Tibial nerve (tissue), 3 donors: ENCODE data around the gene CUX1.

Experiments used
- POLR2A ChIP-seq, 2 donors: fragments of 450-650 bp; IDR thresholded peaks; one replicate each; pipeline ENCODE4 v1.6.1; 2017; ENCODE audit warnings: antibody characterized with exemption in 2 of 2, mild to moderate bottlenecking in 2 of 2, moderate library complexity in 2 of 2
- TF ChIP-seq, protein P1 (sequence below), 5 experiments: fragments of 200-600 bp in 3 of 5; fragments of 450-650 bp in 2 of 5; sonication (generic) in 3 of 5; IDR thresholded peaks; one replicate each; pipeline ENCODE4 v1.5.1; 2016 to 2019; ENCODE audit warnings: antibody characterized with exemption in 5 of 5, mild to moderate bottlenecking in 3 of 5, moderate library complexity in 2 of 5

GRCh38 chr7:102185796-102186195 is 368.4 kb downstream of the CUX1 start:
- TF ChIP-seq, protein P1, sequence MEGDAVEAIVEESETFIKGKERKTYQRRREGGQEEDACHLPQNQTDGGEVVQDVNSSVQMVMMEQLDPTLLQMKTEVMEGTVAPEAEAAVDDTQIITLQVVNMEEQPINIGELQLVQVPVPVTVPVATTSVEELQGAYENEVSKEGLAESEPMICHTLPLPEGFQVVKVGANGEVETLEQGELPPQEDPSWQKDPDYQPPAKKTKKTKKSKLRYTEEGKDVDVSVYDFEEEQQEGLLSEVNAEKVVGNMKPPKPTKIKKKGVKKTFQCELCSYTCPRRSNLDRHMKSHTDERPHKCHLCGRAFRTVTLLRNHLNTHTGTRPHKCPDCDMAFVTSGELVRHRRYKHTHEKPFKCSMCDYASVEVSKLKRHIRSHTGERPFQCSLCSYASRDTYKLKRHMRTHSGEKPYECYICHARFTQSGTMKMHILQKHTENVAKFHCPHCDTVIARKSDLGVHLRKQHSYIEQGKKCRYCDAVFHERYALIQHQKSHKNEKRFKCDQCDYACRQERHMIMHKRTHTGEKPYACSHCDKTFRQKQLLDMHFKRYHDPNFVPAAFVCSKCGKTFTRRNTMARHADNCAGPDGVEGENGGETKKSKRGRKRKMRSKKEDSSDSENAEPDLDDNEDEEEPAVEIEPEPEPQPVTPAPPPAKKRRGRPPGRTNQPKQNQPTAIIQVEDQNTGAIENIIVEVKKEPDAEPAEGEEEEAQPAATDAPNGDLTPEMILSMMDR (IDR thresholded peaks at IDR 0.05): no peak
- no peak for TF ChIP-seq POLR2A (IDR thresholded peaks at IDR 0.05)
